Measurements from ENCODE around the gene VASP. TPM values are rescaled to one million over a fixed set of nuclear protein-coding genes. Genes with fewer than 3 reads are reported as not detected.

VASP gene
- total and polyA plus RNA-seq, 2 experiments from 2014 or later, result 60.3 to 147 TPM

DNA sequence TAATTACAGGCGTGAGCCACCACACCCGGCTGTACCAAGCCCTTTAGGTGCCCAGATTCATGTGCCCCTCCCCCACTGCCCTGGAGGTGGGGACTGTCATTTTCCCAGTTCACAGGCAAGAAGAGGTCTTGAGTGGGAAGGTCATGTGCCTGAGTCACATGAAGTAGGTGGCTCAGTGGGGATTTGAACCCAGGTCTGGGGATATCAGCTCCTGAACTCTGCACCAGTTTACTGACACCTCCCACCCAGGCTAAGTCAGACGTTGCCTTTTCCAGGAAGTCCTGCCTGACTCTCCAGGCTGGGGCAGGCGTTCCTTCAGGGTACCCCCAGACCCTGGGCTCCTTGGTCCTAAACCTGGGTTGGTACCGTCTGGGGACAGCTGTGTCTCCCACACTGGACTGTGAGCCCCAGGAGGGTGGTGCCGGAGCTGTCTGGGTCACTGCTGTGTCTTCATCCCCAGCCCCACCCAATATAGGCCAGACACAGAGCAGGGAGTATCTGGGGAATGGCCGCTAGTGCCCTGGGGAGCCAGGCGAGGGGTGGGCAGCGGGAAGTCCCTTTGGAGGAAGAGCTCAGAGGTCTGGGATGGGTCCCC is 8.6 kb downstream of the VASP start:
- Histone ChIP-seq H3K79me2 (replicated peaks; ENCODE audit: insufficient read depth) (peaks cover 73% of the 10 kb centered on the region), H2AFZ (no peak overlapping the region), H3F3A (replicated peaks; ENCODE audit: low read depth) (0 out of 2 replicates have a peak, but pooled peaks cover 10% of the 10 kb centered on the region), H3K4me1 (ENCODE audit: insufficient read depth) (no peaks in the 10 kb centered on the region), H3K9me2 (ENCODE audit: insufficient read depth) (no peaks in the 10 kb centered on the region), H3K27me3 (ENCODE audit: insufficient read depth) (no peaks in the 10 kb centered on the region), H3K36me3 (ENCODE audit: insufficient read depth) (peaks cover 7% of the 10 kb centered on the region), H3K27ac (ENCODE audit: low read depth) (no peak overlapping the region), H3K4me2 (no peak overlapping the region), H3K4me3 (no peak overlapping the region), H4K20me1 (replicated peaks; ENCODE audit: insufficient read depth) (peaks cover 60% of the 10 kb centered on the region)
- H3K9me3 Mint-ChIP-seq, result no peaks in the 10 kb centered on the region; the same call in 2 of the 3 replicates
- ATAC-seq (no peak), DNase-seq (ENCODE audit: low spot score) (no peak)
- no peak overlapping the region for H3K4me3 Mint-ChIP-seq
- peaks cover 8% of the 10 kb centered on the region; the same call in 2 of the 3 replicates for H3K4me1 Mint-ChIP-seq
- H3K36me3 Mint-ChIP-seq (ENCODE audit: low read depth), result peaks cover 31% of the 10 kb centered on the region
- peaks cover 6% of the 10 kb centered on the region for H3K27me3 Mint-ChIP-seq (ENCODE audit: insufficient read depth, low read depth, poor library complexity)
- no peak for TF ChIP-seq JUNB (IDR thresholded peaks at IDR 0.05; ENCODE audit: unreplicated experiment)
- no peak for TF ChIP-seq EZH2 (IDR thresholded peaks at IDR 0.05; ENCODE audit: low read depth, unreplicated experiment)
- no peak for TF ChIP-seq EZH2phosphoT487 (IDR thresholded peaks at IDR 0.05; ENCODE audit: unreplicated experiment)
- TF ChIP-seq, protein P1, sequence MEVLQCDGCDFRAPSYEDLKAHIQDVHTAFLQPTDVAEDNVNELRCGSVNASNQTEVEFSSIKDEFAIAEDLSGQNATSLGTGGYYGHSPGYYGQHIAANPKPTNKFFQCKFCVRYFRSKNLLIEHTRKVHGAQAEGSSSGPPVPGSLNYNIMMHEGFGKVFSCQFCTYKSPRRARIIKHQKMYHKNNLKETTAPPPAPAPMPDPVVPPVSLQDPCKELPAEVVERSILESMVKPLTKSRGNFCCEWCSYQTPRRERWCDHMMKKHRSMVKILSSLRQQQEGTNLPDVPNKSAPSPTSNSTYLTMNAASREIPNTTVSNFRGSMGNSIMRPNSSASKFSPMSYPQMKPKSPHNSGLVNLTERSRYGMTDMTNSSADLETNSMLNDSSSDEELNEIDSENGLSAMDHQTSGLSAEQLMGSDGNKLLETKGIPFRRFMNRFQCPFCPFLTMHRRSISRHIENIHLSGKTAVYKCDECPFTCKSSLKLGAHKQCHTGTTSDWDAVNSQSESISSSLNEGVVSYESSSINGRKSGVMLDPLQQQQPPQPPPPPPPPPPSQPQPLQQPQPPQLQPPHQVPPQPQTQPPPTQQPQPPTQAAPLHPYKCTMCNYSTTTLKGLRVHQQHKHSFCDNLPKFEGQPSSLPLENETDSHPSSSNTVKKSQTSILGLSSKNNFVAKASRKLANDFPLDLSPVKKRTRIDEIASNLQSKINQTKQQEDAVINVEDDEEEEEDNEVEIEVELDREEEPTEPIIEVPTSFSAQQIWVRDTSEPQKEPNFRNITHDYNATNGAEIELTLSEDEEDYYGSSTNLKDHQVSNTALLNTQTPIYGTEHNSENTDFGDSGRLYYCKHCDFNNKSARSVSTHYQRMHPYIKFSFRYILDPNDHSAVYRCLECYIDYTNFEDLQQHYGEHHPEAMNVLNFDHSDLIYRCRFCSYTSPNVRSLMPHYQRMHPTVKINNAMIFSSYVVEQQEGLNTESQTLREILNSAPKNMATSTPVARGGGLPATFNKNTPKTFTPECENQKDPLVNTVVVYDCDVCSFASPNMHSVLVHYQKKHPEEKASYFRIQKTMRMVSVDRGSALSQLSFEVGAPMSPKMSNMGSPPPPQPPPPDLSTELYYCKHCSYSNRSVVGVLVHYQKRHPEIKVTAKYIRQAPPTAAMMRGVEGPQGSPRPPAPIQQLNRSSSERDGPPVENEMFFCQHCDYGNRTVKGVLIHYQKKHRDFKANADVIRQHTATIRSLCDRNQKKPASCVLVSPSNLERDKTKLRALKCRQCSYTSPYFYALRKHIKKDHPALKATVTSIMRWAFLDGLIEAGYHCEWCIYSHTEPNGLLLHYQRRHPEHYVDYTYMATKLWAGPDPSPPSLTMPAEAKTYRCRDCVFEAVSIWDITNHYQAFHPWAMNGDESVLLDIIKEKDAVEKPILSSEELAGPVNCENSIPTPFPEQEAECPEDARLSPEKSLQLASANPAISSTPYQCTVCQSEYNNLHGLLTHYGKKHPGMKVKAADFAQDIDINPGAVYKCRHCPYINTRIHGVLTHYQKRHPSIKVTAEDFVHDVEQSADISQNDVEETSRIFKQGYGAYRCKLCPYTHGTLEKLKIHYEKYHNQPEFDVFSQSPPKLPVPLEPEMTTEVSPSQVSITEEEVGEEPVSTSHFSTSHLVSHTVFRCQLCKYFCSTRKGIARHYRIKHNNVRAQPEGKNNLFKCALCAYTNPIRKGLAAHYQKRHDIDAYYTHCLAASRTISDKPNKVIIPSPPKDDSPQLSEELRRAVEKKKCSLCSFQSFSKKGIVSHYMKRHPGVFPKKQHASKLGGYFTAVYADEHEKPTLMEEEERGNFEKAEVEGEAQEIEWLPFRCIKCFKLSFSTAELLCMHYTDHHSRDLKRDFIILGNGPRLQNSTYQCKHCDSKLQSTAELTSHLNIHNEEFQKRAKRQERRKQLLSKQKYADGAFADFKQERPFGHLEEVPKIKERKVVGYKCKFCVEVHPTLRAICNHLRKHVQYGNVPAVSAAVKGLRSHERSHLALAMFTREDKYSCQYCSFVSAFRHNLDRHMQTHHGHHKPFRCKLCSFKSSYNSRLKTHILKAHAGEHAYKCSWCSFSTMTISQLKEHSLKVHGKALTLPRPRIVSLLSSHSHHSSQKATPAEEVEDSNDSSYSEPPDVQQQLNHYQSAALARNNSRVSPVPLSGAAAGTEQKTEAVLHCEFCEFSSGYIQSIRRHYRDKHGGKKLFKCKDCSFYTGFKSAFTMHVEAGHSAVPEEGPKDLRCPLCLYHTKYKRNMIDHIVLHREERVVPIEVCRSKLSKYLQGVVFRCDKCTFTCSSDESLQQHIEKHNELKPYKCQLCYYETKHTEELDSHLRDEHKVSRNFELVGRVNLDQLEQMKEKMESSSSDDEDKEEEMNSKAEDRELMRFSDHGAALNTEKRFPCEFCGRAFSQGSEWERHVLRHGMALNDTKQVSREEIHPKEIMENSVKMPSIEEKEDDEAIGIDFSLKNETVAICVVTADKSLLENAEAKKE (CRISPR knock-in tag; IDR thresholded peaks at IDR 0.05), result no peak
- TF ChIP-seq NANOG (IDR thresholded peaks at IDR 0.05; ENCODE audit: borderline replicate concordance), result no peak
- no peak for TF ChIP-seq ZNF331 (CRISPR knock-in tag; IDR thresholded peaks at IDR 0.05; ENCODE audit: low read depth)
- no peak for TF ChIP-seq STAT1 (IDR thresholded peaks at IDR 0.05; ENCODE audit: unreplicated experiment)
- TF ChIP-seq, protein P2, sequence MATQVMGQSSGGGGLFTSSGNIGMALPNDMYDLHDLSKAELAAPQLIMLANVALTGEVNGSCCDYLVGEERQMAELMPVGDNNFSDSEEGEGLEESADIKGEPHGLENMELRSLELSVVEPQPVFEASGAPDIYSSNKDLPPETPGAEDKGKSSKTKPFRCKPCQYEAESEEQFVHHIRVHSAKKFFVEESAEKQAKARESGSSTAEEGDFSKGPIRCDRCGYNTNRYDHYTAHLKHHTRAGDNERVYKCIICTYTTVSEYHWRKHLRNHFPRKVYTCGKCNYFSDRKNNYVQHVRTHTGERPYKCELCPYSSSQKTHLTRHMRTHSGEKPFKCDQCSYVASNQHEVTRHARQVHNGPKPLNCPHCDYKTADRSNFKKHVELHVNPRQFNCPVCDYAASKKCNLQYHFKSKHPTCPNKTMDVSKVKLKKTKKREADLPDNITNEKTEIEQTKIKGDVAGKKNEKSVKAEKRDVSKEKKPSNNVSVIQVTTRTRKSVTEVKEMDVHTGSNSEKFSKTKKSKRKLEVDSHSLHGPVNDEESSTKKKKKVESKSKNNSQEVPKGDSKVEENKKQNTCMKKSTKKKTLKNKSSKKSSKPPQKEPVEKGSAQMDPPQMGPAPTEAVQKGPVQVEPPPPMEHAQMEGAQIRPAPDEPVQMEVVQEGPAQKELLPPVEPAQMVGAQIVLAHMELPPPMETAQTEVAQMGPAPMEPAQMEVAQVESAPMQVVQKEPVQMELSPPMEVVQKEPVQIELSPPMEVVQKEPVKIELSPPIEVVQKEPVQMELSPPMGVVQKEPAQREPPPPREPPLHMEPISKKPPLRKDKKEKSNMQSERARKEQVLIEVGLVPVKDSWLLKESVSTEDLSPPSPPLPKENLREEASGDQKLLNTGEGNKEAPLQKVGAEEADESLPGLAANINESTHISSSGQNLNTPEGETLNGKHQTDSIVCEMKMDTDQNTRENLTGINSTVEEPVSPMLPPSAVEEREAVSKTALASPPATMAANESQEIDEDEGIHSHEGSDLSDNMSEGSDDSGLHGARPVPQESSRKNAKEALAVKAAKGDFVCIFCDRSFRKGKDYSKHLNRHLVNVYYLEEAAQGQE (IDR thresholded peaks at IDR 0.05; ENCODE audit: unreplicated experiment), result no peak
- TF ChIP-seq, protein P3, sequence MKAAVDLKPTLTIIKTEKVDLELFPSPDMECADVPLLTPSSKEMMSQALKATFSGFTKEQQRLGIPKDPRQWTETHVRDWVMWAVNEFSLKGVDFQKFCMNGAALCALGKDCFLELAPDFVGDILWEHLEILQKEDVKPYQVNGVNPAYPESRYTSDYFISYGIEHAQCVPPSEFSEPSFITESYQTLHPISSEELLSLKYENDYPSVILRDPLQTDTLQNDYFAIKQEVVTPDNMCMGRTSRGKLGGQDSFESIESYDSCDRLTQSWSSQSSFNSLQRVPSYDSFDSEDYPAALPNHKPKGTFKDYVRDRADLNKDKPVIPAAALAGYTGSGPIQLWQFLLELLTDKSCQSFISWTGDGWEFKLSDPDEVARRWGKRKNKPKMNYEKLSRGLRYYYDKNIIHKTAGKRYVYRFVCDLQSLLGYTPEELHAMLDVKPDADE (IDR thresholded peaks at IDR 0.05), result no peak
- no peak for TF ChIP-seq CREB1 (CRISPR knock-in tag; IDR thresholded peaks at IDR 0.05; ENCODE audit: low read depth)
- no peak for TF ChIP-seq ZNF114 (CRISPR knock-in tag; IDR thresholded peaks at IDR 0.05)
- no peak for TF ChIP-seq POLR2AphosphoS5 (IDR thresholded peaks at IDR 0.05; ENCODE audit: low read depth)
- no peak overlapping the region for H3K27ac Mint-ChIP-seq

Measured in GM23338 (cell line).